Tibial nerve (tissue), 3 donors: ENCODE measurements around the gene HRH1.
"Not testable (repeated sequence)": the region's sequence is repeated elsewhere in the genome, so short reads cannot be mapped to it uniquely, and the experiment has no call there.

Experiments used
- POLR2A ChIP-seq, 2 donors: fragments of 450-650 bp; IDR thresholded peaks; one replicate each; pipeline ENCODE4 v1.6.1; 2017; ENCODE audit warnings: antibody characterized with exemption in 2 of 2, mild to moderate bottlenecking in 2 of 2, moderate library complexity in 2 of 2
- TF ChIP-seq, protein P1 (sequence below), 5 experiments: fragments of 200-600 bp in 3 of 5; fragments of 450-650 bp in 2 of 5; sonication (generic) in 3 of 5; IDR thresholded peaks; one replicate each; pipeline ENCODE4 v1.5.1; 2016 to 2019; ENCODE audit warnings: antibody characterized with exemption in 5 of 5, mild to moderate bottlenecking in 3 of 5, moderate library complexity in 2 of 5

DNA sequence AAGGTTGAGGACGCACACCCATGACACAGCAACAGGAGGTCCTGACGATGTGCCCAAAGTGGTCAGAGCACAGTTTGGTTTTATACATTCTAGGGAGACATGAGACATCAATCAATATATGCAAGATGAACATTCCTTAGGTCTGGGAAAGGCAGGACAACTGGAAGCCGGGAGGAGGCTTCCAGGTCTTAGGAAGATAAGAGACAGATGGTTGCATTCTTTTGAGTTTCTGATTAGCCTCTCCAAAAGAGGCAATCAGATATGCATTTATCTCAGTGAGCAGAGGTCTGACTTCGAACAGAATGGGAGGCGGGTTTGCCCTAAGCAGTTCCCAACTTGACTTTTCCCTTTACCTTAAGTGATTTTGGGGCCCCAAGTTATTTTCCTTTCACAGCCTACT is 101.2 kb downstream of the HRH1 start:
- TF ChIP-seq, protein P1, sequence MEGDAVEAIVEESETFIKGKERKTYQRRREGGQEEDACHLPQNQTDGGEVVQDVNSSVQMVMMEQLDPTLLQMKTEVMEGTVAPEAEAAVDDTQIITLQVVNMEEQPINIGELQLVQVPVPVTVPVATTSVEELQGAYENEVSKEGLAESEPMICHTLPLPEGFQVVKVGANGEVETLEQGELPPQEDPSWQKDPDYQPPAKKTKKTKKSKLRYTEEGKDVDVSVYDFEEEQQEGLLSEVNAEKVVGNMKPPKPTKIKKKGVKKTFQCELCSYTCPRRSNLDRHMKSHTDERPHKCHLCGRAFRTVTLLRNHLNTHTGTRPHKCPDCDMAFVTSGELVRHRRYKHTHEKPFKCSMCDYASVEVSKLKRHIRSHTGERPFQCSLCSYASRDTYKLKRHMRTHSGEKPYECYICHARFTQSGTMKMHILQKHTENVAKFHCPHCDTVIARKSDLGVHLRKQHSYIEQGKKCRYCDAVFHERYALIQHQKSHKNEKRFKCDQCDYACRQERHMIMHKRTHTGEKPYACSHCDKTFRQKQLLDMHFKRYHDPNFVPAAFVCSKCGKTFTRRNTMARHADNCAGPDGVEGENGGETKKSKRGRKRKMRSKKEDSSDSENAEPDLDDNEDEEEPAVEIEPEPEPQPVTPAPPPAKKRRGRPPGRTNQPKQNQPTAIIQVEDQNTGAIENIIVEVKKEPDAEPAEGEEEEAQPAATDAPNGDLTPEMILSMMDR (IDR thresholded peaks at IDR 0.05): not testable (repeated sequence)
- not testable (repeated sequence) for TF ChIP-seq POLR2A (IDR thresholded peaks at IDR 0.05)
